Measurements from ENCODE around the gene AP3S2. TPM values are rescaled to one million over a fixed set of nuclear protein-coding genes. Genes with fewer than 3 reads are reported as not detected.

AP3S2 gene
- total and polyA plus RNA-seq, 2 of the 8 experiments (the other 6 are each of a cell fraction or from before 2014, with no cell fraction given) = 19.2 to 45.4 TPM

GRCh38 chr15:89823836-89824606 lies 69.8 kb downstream of the AP3S2 start:
- Histone ChIP-seq H3K79me2 (ENCODE audit: control insufficient read depth in 1 of 2, insufficient read depth in 2 of 2, low read length in 2 of 2) (no peaks in the 10 kb centered on the region), H3K27me3 (replicated peaks in 1 of 4; ENCODE audit: control insufficient read depth in 3 of 4, extremely low read depth in 1 of 4, insufficient read depth in 3 of 4, low read length in 3 of 4) (no peaks in the 10 kb centered on the region), H3K4me1 (replicated peaks in 1 of 4; ENCODE audit: control insufficient read depth in 3 of 4, insufficient read depth in 4 of 4, low read length in 3 of 4) (peaks cover 0 to 11% (median 2%) of the 10 kb centered on the region in 4 experiments; a peak in 2 of 7 replicates), H4K20me1 (replicated peaks in 1 of 2; ENCODE audit: control insufficient read depth in 1 of 2, insufficient read depth in 2 of 2, low read length in 2 of 2) (peaks cover 0 to 1% of the 10 kb centered on the region in 2 experiments), H3K27ac (ENCODE audit: low read depth, low read length) (no peak overlapping the region), H2BK12ac (ENCODE audit: low read depth, low read length) (no peak overlapping the region), H3K14ac (ENCODE audit: insufficient read length) (no peak overlapping the region), H3K9ac (replicated peaks in 1 of 4; ENCODE audit: extremely low read depth in 1 of 4, low read depth in 3 of 4, low read length in 3 of 4) (no peak overlapping the region), H3K23me2 (ENCODE audit: low read depth, low read length) (no peaks in the 10 kb centered on the region), H3K18ac (ENCODE audit: extremely low read depth, low read length) (no peak overlapping the region), H2BK120ac (replicated peaks; ENCODE audit: low read depth, low read length) (no peak overlapping the region), H4K5ac (ENCODE audit: insufficient read length, low read depth, low read length) (no peak overlapping the region), H2BK15ac (ENCODE audit: low read length) (peak overlapping the region; percentile 72; the same call in 1 of the 2 replicates), H3K4me2 (ENCODE audit: insufficient read depth in 1 of 2, low read depth in 2 of 2, low read length in 2 of 2) (no peak overlapping the region), H4K91ac (replicated peaks; ENCODE audit: insufficient read length, low read length) (no peak overlapping the region), H2BK20ac (ENCODE audit: low read length) (no peak overlapping the region), H3K56ac (replicated peaks; ENCODE audit: insufficient read length, low read depth, low read length) (no peak overlapping the region), H2BK5ac (ENCODE audit: low read depth, low read length) (no peak overlapping the region), H3K23ac (ENCODE audit: insufficient read length) (no peak overlapping the region), H4K8ac (ENCODE audit: extremely low read depth, insufficient read depth, low read length) (no peak overlapping the region), H3K9me3 (ENCODE audit: insufficient read depth in 2 of 2, low read depth in 1 of 2, low read length in 1 of 2) (no peaks in the 10 kb centered on the region), H2AFZ (ENCODE audit: low read length) (no peak overlapping the region), H3K79me1 (ENCODE audit: low read depth, low read length) (no peaks in the 10 kb centered on the region), H3K4ac (replicated peaks; ENCODE audit: insufficient read length, low read depth, low read length) (no peak overlapping the region), H2AK5ac (ENCODE audit: low read depth, low read length) (no peak overlapping the region), H3K36me3 (ENCODE audit: control insufficient read depth in 2 of 4, insufficient read depth in 4 of 4, low read length in 3 of 4) (no peaks in the 10 kb centered on the region), H3K4me3 (ENCODE audit: extremely low read depth in 1 of 4, insufficient read depth in 2 of 4, low read depth in 3 of 4, low read length in 4 of 4) (no peak overlapping the region)
- FAIRE-seq (no peak), DNase-seq (ENCODE audit: low read depth in 1 of 2, low spot score in 2 of 2) (no peak)
- POLR2A ChIA-PET (ENCODE audit: partially characterized antibody) = interaction anchor here (1.3 kb wide), 1 partner anchor 74 kb away, joined by 3 read pairs; no protein-coding TSS in a partner anchor
- 84% methylated on average over 16 of the region's 16 CpGs; no CpG with 5 or more reads in 1 of the 2 experiments for WGBS, 2 experiments (ENCODE audit: extremely low coverage in 1 of 2, insufficient coverage in 1 of 2, insufficient read length in 1 of 2, insufficient replicate concordance in 2 of 2, low coverage in 1 of 2, low lambda C conversion rate in 2 of 2, missing lambda C conversion rate in 1 of 2)
- CTCF ChIA-PET (ENCODE audit: partially characterized antibody) = interaction anchor here (0.7 kb wide), 1 partner anchor 71 kb away, joined by 3 read pairs; no protein-coding TSS in a partner anchor
- no peak for TF ChIP-seq SIN3A (conservative IDR thresholded peaks at IDR 0.05 in 1 of 2, IDR thresholded peaks at IDR 0.05 in 1 of 2; ENCODE audit: low read depth in 1 of 2, low read length in 2 of 2)
- TF ChIP-seq TBP (IDR thresholded peaks at IDR 0.05; ENCODE audit: low read depth, low read length) = no peak
- TF ChIP-seq ATF2 (IDR thresholded peaks at IDR 0.05; ENCODE audit: low read length) = no peak
- TF ChIP-seq POLR2AphosphoS5 (IDR thresholded peaks at IDR 0.05; ENCODE audit: low read depth, low read length) = no peak
- TF ChIP-seq CBX5 (IDR thresholded peaks at IDR 0.05; ENCODE audit: low read depth, low read length) = no peak
- no peak for TF ChIP-seq SAP30 (IDR thresholded peaks at IDR 0.05; ENCODE audit: insufficient read depth, insufficient replicate concordance, low read length)
- TF ChIP-seq NANOG (IDR thresholded peaks at IDR 0.05; ENCODE audit: insufficient read depth, low read depth, low read length, poor library complexity, severe bottlenecking) = no peak
- no peak for TF ChIP-seq RAD21 (IDR thresholded peaks at IDR 0.05 in 1 of 2, conservative IDR thresholded peaks at IDR 0.05 in 1 of 2; ENCODE audit: low read depth in 2 of 2, low read length in 2 of 2)
